Stomach (tissue), 4 donors: Measurements from ENCODE around the gene S100A9.

Experiments
- POLR2A ChIP-seq, 4 donors: fragments of 450-650 bp; IDR thresholded peaks; one replicate each; pipeline ENCODE4 v1.6.1; 2016; ENCODE audit warnings: antibody characterized with exemption in 4 of 4, control low read depth in 2 of 4, mild to moderate bottlenecking in 1 of 4, moderate library complexity in 1 of 4
- POLR2AphosphoS5 ChIP-seq, 3 donors: sonication (generic); formaldehyde crosslinking; IDR thresholded peaks; one replicate each; pipeline ENCODE4 v1.6.1; 2016; ENCODE audit warnings: antibody characterized with exemption in 3 of 3
- TF ChIP-seq, protein P1 (sequence below), 7 experiments: fragments of 450-650 bp in 4 of 7; fragments of 200-600 bp in 3 of 7; sonication (generic) in 3 of 7; IDR thresholded peaks; one replicate each; pipeline ENCODE4 v1.5.1; 2016 to 2019; ENCODE audit warnings: antibody characterized with exemption in 7 of 7, control low read depth in 2 of 7, mild to moderate bottlenecking in 1 of 7

DNA sequence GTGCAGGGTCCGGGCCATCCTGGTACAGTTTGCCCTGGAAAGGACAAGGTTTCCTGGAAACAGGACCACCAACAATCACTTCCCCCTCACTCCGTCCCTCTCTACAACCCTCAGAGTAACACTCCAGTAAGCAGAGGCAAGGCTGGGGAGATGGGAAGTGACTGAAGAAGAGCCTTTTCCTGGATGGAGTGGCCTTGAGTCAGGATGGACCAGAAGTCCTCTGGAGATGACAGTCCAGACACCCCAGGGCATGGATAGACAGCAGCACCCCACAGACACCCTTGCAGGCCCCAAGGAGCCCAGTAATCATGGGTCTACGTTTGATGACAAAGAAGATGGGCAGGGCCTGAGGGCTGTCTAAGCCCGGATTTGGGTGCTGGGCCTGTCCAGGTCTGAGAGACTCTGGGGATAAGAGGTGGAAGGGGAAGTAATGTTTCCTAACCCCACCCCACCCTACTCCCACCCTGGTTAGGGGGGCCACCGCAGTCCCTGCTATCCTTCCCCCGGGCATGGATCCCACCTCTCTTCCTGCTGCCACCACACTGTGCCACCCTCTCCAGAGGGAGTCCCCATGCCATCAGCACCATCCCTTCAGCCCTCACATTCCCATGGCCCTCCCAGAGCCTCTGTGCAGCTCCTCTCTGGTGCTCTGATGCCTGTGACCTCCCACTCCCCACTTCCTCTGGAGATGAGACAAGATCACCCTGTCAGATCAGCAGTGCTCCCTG, 40.4 kb downstream of the S100A9 start:
- TF ChIP-seq, protein P1, sequence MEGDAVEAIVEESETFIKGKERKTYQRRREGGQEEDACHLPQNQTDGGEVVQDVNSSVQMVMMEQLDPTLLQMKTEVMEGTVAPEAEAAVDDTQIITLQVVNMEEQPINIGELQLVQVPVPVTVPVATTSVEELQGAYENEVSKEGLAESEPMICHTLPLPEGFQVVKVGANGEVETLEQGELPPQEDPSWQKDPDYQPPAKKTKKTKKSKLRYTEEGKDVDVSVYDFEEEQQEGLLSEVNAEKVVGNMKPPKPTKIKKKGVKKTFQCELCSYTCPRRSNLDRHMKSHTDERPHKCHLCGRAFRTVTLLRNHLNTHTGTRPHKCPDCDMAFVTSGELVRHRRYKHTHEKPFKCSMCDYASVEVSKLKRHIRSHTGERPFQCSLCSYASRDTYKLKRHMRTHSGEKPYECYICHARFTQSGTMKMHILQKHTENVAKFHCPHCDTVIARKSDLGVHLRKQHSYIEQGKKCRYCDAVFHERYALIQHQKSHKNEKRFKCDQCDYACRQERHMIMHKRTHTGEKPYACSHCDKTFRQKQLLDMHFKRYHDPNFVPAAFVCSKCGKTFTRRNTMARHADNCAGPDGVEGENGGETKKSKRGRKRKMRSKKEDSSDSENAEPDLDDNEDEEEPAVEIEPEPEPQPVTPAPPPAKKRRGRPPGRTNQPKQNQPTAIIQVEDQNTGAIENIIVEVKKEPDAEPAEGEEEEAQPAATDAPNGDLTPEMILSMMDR (IDR thresholded peaks at IDR 0.05): no peak
- TF ChIP-seq POLR2AphosphoS5 (IDR thresholded peaks at IDR 0.05): no peak
- no peak for TF ChIP-seq POLR2A (IDR thresholded peaks at IDR 0.05)
